HEK293 (cell line): ENCODE measurements around the gene HOXA4.

Source experiments
- CTCF ChIA-PET: fragments of 350-600 bp; formaldehyde crosslinking; extraction: SDS; loops from one replicate; lab custom pipeline; 2021; ENCODE audit warnings: antibody characterized with exemption; lab: Yijun Ruan, JAX
- POLR2A ChIA-PET: fragments of 300-600 bp; formaldehyde crosslinking; extraction: SDS; loops from one replicate; lab custom pipeline; 2020; ENCODE audit warnings: antibody characterized with exemption, inconsistent platforms; lab: Yijun Ruan, JAX
- H3K27ac ChIP-seq: fragments of 200-500 bp; sonication (Bioruptor generic); 2 replicates; pipeline ENCODE4 v1.5.1; 2014; ENCODE audit warnings: low read depth, low read length, control low read depth, inconsistent platforms; ENCODE audit errors: extremely low read depth
- H3K36me3 ChIP-seq, 2 experiments: fragments of 200-500 bp in 1 of 2; sonication (Bioruptor generic) in 1 of 2; 1 replicate in 1 of 2; 2 replicates in 1 of 2; pipeline ENCODE4 v1.5.1; 2014 to 2017; ENCODE audit warnings: inconsistent platforms in 2 of 2, low read length in 2 of 2; ENCODE audit not compliant: control insufficient read depth in 2 of 2, insufficient read depth in 1 of 2
- H3K4me1 ChIP-seq: fragments of 200-500 bp; sonication (Bioruptor generic); 2 replicates; pipeline ENCODE4 v1.5.1; 2014; ENCODE audit warnings: mild to moderate bottlenecking, low read length, inconsistent platforms; ENCODE audit not compliant: control insufficient read depth, insufficient read depth
- H3K4me3 ChIP-seq: 2 replicates; pipeline ENCODE4 v1.5.1; 2011; ENCODE audit warnings: low read depth, mild to moderate bottlenecking, control low read depth, low read length, moderate library complexity
- H3K9me3 ChIP-seq: fragments of 200-500 bp; sonication (Bioruptor generic); 2 replicates; pipeline ENCODE4 v1.5.1; 2014; ENCODE audit warnings: low read depth, low read length, inconsistent platforms; ENCODE audit not compliant: control insufficient read depth, insufficient read depth
- GLIS2 ChIP-seq: fragments of 450-650 bp; formaldehyde crosslinking; IDR thresholded peaks from 2 replicates; pipeline ENCODE4 v1.5.1; 2016; ENCODE audit warnings: missing biosample characterization, missing genetic modification characterization
- HOXD13 ChIP-seq: sonication (generic); formaldehyde crosslinking; IDR thresholded peaks from 2 replicates; pipeline ENCODE4 v1.8.0; 2022; ENCODE audit warnings: missing genetic modification reagents, borderline replicate concordance
- KLF1 ChIP-seq: fragments of 450-650 bp; formaldehyde crosslinking; IDR thresholded peaks from 2 replicates; pipeline ENCODE4 v1.5.1; 2016; ENCODE audit warnings: missing biosample characterization, missing genetic modification characterization
- PATZ1 ChIP-seq: fragments of 450-650 bp; formaldehyde crosslinking; IDR thresholded peaks from 2 replicates; pipeline ENCODE4 v1.5.1; 2016; ENCODE audit warnings: missing biosample characterization, missing genetic modification characterization
- SCRT2 ChIP-seq: fragments of 450-650 bp; formaldehyde crosslinking; IDR thresholded peaks from 2 replicates; pipeline ENCODE4 v1.5.1; 2016; ENCODE audit warnings: missing biosample characterization, missing genetic modification characterization
- YY2 ChIP-seq: fragments of 450-650 bp; formaldehyde crosslinking; IDR thresholded peaks from 2 replicates; pipeline ENCODE4 v1.5.1; 2016; ENCODE audit warnings: missing biosample characterization, missing genetic modification characterization
- ZBTB20 ChIP-seq: fragments of 450-650 bp; formaldehyde crosslinking; IDR thresholded peaks from 2 replicates; pipeline ENCODE4 v1.5.1; 2016; ENCODE audit warnings: missing biosample characterization, missing genetic modification characterization
- ZBTB6 ChIP-seq: fragments of 450-650 bp; formaldehyde crosslinking; IDR thresholded peaks from 2 replicates; pipeline ENCODE4 v1.5.1; 2017; ENCODE audit warnings: missing biosample characterization, missing genetic modification characterization
- ZBTB8A ChIP-seq: fragments of 450-650 bp; formaldehyde crosslinking; IDR thresholded peaks from 2 replicates; pipeline ENCODE4 v1.5.1; 2016; ENCODE audit warnings: missing biosample characterization, missing genetic modification characterization
- ZFP3 ChIP-seq: fragments of 450-650 bp; formaldehyde crosslinking; IDR thresholded peaks from 2 replicates; pipeline ENCODE4 v1.5.1; 2016; ENCODE audit warnings: low read depth, missing biosample characterization, missing genetic modification characterization
- ZFP69B ChIP-seq: fragments of 450-650 bp; formaldehyde crosslinking; IDR thresholded peaks from 2 replicates; pipeline ENCODE4 v1.5.1; 2016; ENCODE audit warnings: missing biosample characterization, missing genetic modification characterization
- ZIC2 ChIP-seq: fragments of 450-650 bp; formaldehyde crosslinking; IDR thresholded peaks from 2 replicates; pipeline ENCODE4 v1.5.1; 2016; ENCODE audit warnings: missing biosample characterization, missing genetic modification characterization
- ZNF132 ChIP-seq: fragments of 450-650 bp; formaldehyde crosslinking; IDR thresholded peaks from 2 replicates; pipeline ENCODE4 v1.5.1; 2017; ENCODE audit warnings: missing biosample characterization, missing genetic modification characterization, borderline replicate concordance
- ZNF148 ChIP-seq: fragments of 450-650 bp; formaldehyde crosslinking; IDR thresholded peaks from 2 replicates; pipeline ENCODE4 v1.5.0; 2017; ENCODE audit warnings: missing biosample characterization, missing genetic modification characterization, borderline replicate concordance
- ZNF202 ChIP-seq: fragments of 450-650 bp; formaldehyde crosslinking; IDR thresholded peaks from 2 replicates; pipeline ENCODE4 v1.5.1; 2016; ENCODE audit warnings: missing biosample characterization, missing genetic modification characterization, borderline replicate concordance
- ZNF23 ChIP-seq: fragments of 450-650 bp; formaldehyde crosslinking; IDR thresholded peaks from 2 replicates; pipeline ENCODE4 v1.5.1; 2016; ENCODE audit warnings: missing biosample characterization, missing genetic modification characterization, borderline replicate concordance
- ZNF239 ChIP-seq: fragments of 450-650 bp; formaldehyde crosslinking; IDR thresholded peaks from 2 replicates; pipeline ENCODE4 v1.5.1; 2016; ENCODE audit warnings: missing biosample characterization, missing genetic modification characterization
- ZNF335 ChIP-seq: fragments of 450-650 bp; formaldehyde crosslinking; conservative IDR thresholded peaks from 2 replicates; pipeline ENCODE4 v1.5.1; 2016; ENCODE audit warnings: missing biosample characterization, missing genetic modification characterization
- ZNF423 ChIP-seq: fragments of 450-650 bp; formaldehyde crosslinking; IDR thresholded peaks from 2 replicates; pipeline ENCODE4 v1.5.1; 2016; ENCODE audit warnings: missing biosample characterization, missing genetic modification characterization
- ZNF544 ChIP-seq: fragments of 450-650 bp; formaldehyde crosslinking; IDR thresholded peaks from 2 replicates; pipeline ENCODE4 v1.5.0; 2017; ENCODE audit warnings: missing biosample characterization, missing genetic modification characterization
- ZNF580 ChIP-seq: fragments of 450-650 bp; formaldehyde crosslinking; IDR thresholded peaks from 2 replicates; pipeline ENCODE4 v1.5.1; 2016; ENCODE audit warnings: missing biosample characterization, missing genetic modification characterization
- ZNF692 ChIP-seq: fragments of 450-650 bp; formaldehyde crosslinking; IDR thresholded peaks from 2 replicates; pipeline ENCODE4 v1.5.1; 2016; ENCODE audit warnings: missing biosample characterization, missing genetic modification characterization
- ZNF76 ChIP-seq: fragments of 450-650 bp; formaldehyde crosslinking; IDR thresholded peaks from 2 replicates; pipeline ENCODE4; 2016; ENCODE audit warnings: low read depth, missing biosample characterization, missing genetic modification characterization, borderline replicate concordance
- ZNF768 ChIP-seq: fragments of 450-650 bp; formaldehyde crosslinking; IDR thresholded peaks from 2 replicates; pipeline ENCODE4 v1.5.1; 2018; ENCODE audit warnings: missing biosample characterization, mild to moderate bottlenecking, missing genetic modification characterization
- ZSCAN16 ChIP-seq: fragments of 450-650 bp; formaldehyde crosslinking; IDR thresholded peaks from 2 replicates; pipeline ENCODE4 v1.5.1; 2016; ENCODE audit warnings: missing biosample characterization, missing genetic modification characterization

The HOXA4 gene

GRCh38 chr7:27152816-27153442 is 22.4 kb upstream of the HOXA4 start:
- CTCF ChIA-PET, result interaction anchor here (0.6 kb wide), 1 partner anchor 472 kb away, joined by 4 read pairs; no protein-coding TSS in a partner anchor
- no peaks in the 10 kb centered on the region for H3K9me3 ChIP-seq
- H3K4me1 ChIP-seq, result peaks cover 4% of the 10 kb centered on the region; the same call in 1 of the 2 replicates
- peaks cover 0 to 28% of the 10 kb centered on the region in 2 experiments; a peak in 1 of 3 replicates for H3K36me3 ChIP-seq
- H3K4me3 ChIP-seq, result no peak overlapping the region
- no peak overlapping the region for H3K27ac ChIP-seq
- POLR2A ChIA-PET, result interaction anchor here (1.1 to 5.6 kb wide), 3 partner anchors 9 to 37 kb away, joined by 3 to 42 read pairs (median 3); no protein-coding TSS in a partner anchor
- TF ChIP-seq ZNF692 (0 out of 2 replicates have a peak, but pooled peaks have one; percentile 13), YY2 (tag by site-specific recombination) (no peak), ZNF132 (tag by site-specific recombination) (no peak), ZNF335 (tag by site-specific recombination) (peak; percentile 77), ZBTB8A (tag by site-specific recombination) (peak; percentile 20; the same call in 1 of the 2 replicates), ZNF768 (tag by site-specific recombination) (no peak), ZNF148 (tag by site-specific recombination) (no peak), ZSCAN16 (tag by site-specific recombination) (no peak), ZNF23 (tag by site-specific recombination) (no peak), ZNF202 (tag by site-specific recombination) (no peak), ZFP3 (tag by site-specific recombination) (no peak), GLIS2 (tag by site-specific recombination) (peak; percentile 69), ZNF76 (no peak), HOXD13 (CRISPR knock-in tag) (no peak), ZNF239 (no peak), KLF1 (no peak), SCRT2 (tag by site-specific recombination) (no peak), ZNF544 (tag by site-specific recombination) (no peak), ZFP69B (tag by site-specific recombination) (no peak), ZNF580 (no peak), ZBTB6 (tag by site-specific recombination) (no peak), ZIC2 (peak; percentile 26; the same call in 1 of the 2 replicates), ZBTB20 (tag by site-specific recombination) (peak; percentile 78), PATZ1 (tag by site-specific recombination) (peak; percentile 42; the same call in 1 of the 2 replicates), ZNF423 (peak; percentile 78)
